HCT116 (cell line): ENCODE measurements around the gene TPO. TPM values are rescaled to one million over a fixed set of nuclear protein-coding genes. Genes with fewer than 3 reads are reported as not detected.

Experiments used
- ATAC-seq: fragments of 200-7000 bp; cut with Tn5 transposase; 2 replicates; pipeline ENCODE4 v1.9.1; 2020; ENCODE audit warnings: mild to moderate bottlenecking, moderate library complexity
- BruUV-seq: library from RNA; stranded (reverse); fragments of 400-500 nt; replicated peaks from 2 replicates; lab custom pipeline; 2021; lab: Mats Ljungman, UMichigan
- CTCF ChIA-PET: fragments of 300-600 bp; sonication (Branson Sonifier 250); formaldehyde crosslinking; loops from one replicate; lab custom pipeline; 2021; ENCODE audit warnings: antibody characterized with exemption; lab: Charles Lee
- POLR2A ChIA-PET: fragments of 300-600, 350-600 bp; sonication (Branson Sonifier 250); formaldehyde crosslinking; loops from one replicate; lab custom pipeline; 2021; ENCODE audit warnings: antibody characterized with exemption; lab: Charles Lee
- RAD21 ChIA-PET, 2 experiments: fragments of 300-600 bp; sonication (Branson Sonifier 250); formaldehyde crosslinking; loops; one replicate each; lab custom pipeline; 2023; ENCODE audit warnings: low total read pairs in 2 of 2; ENCODE audit not compliant: uncharacterized antibody in 2 of 2, unreplicated experiment in 2 of 2, low non-redundant PET in 1 of 2; lab: Charles Lee
- DNase-seq: peaks from one replicate; pipeline ENCODE4 v3.0.0-alpha.2; 2010; ENCODE audit warnings: low read depth, low spot score
- H2AFZ ChIP-seq: fragments of 200-600 bp; shearing (Covaris generic), sonication (generic); 2 replicates; pipeline ENCODE4 v1.6.1; 2017; ENCODE audit warnings: low read depth, mixed run types, mixed read lengths, antibody characterized with exemption, low read length; ENCODE audit not compliant: poor library complexity, severe bottlenecking
- H3K27ac ChIP-seq: 2 replicates; pipeline ENCODE4 v1.5.1; 2012; ENCODE audit warnings: low read depth, low read length
- H3K27me3 ChIP-seq: fragments of 200-600 bp; sonication (generic); 2 replicates; pipeline ENCODE4 v1.6.1; 2016; ENCODE audit warnings: mixed run types, low read length, mixed read lengths; ENCODE audit not compliant: insufficient read depth
- H3K36me3 ChIP-seq, 2 experiments: fragments of 200-500 bp in 1 of 2; fragments of 200-600 bp in 1 of 2; sonication (Bioruptor generic) in 1 of 2; sonication (generic) in 1 of 2; 2 replicates each; pipeline versions ENCODE4 v1.5.1 to v1.6.1; 2014 to 2016; ENCODE audit warnings: low read length in 2 of 2, inconsistent platforms in 1 of 2, mixed read lengths in 1 of 2, mixed run types in 1 of 2; ENCODE audit not compliant: insufficient read depth in 2 of 2, control insufficient read depth in 1 of 2
- H3K4me1 ChIP-seq, 2 experiments: fragments of 200-600 bp in 1 of 2; sonication (generic) in 1 of 2; 2 replicates each; pipeline versions ENCODE4 v1.5.1 to v1.6.1; 2012 to 2017; ENCODE audit warnings: low read length in 2 of 2, inconsistent platforms in 1 of 2, mild to moderate bottlenecking in 1 of 2, mixed read lengths in 1 of 2, mixed run types in 1 of 2, moderate library complexity in 1 of 2; ENCODE audit not compliant: insufficient read depth in 2 of 2, control insufficient read depth in 1 of 2
- H3K4me2 ChIP-seq: fragments of 200-600 bp; sonication (generic); 2 replicates; pipeline ENCODE4 v1.6.1; 2017; ENCODE audit warnings: mixed run types, low read length, mixed read lengths
- H3K4me3 ChIP-seq, 2 experiments: fragments of 200-600 bp in 1 of 2; sonication (generic) in 1 of 2; replicated peaks in 1 of 2; 2 replicates each; pipeline ENCODE4 v1.5.1; 2011 to 2016; ENCODE audit warnings: low read length in 2 of 2, control low read depth in 1 of 2, low read depth in 1 of 2, mild to moderate bottlenecking in 1 of 2, mixed read lengths in 1 of 2, mixed run types in 1 of 2
- H3K79me2 ChIP-seq: fragments of 200-600 bp; sonication (generic); 2 replicates; pipeline ENCODE4 v1.6.1; 2017; ENCODE audit warnings: mild to moderate bottlenecking, mixed run types, low read length, moderate library complexity, mixed read lengths; ENCODE audit not compliant: insufficient read depth
- H3K9ac ChIP-seq: fragments of 200-600 bp; sonication (generic); 2 replicates; pipeline ENCODE4 v1.6.1; 2016; ENCODE audit warnings: low read length, mixed read lengths
- H3K9me2 ChIP-seq: fragments of 200-600 bp; sonication (generic), shearing (Covaris generic); 2 replicates; pipeline ENCODE4 v1.6.1; 2017; ENCODE audit warnings: mixed run types, mild to moderate bottlenecking, moderate library complexity; ENCODE audit not compliant: insufficient read depth
- H3K9me3 ChIP-seq, 2 experiments: fragments of 200-500 bp in 1 of 2; fragments of 200-600 bp in 1 of 2; sonication (Bioruptor generic) in 1 of 2; sonication (generic) in 1 of 2; 2 replicates each; pipeline ENCODE4 v1.6.1; 2014 to 2017; ENCODE audit warnings: low read length in 2 of 2, mixed read lengths in 2 of 2, inconsistent platforms in 1 of 2, low read depth in 1 of 2, mild to moderate bottlenecking in 1 of 2, mixed run types in 1 of 2, moderate library complexity in 1 of 2; ENCODE audit not compliant: control insufficient read depth in 1 of 2, insufficient read depth in 1 of 2
- H4K20me1 ChIP-seq: fragments of 200-600 bp; sonication (generic), shearing (Covaris generic); 2 replicates; pipeline ENCODE4 v1.6.1; 2017; ENCODE audit warnings: mixed run types, mild to moderate bottlenecking, moderate library complexity; ENCODE audit not compliant: insufficient read depth
- CBX3 ChIP-seq: IDR thresholded peaks from 2 replicates; pipeline ENCODE4 v1.6.1; 2012; ENCODE audit warnings: low read depth
- CTCF ChIP-seq, 3 experiments: fragments of 200-600 bp in 1 of 3; sonication (generic) in 1 of 3; IDR thresholded peaks in 2 of 3; conservative IDR thresholded peaks in 1 of 3; 2 replicates each; pipeline ENCODE4 v1.5.1; 2012 to 2017; ENCODE audit warnings: low read depth in 2 of 3, low read length in 2 of 3, antibody characterized with exemption in 1 of 3, borderline replicate concordance in 1 of 3, control low read depth in 1 of 3, mild to moderate bottlenecking in 1 of 3, mixed read lengths in 1 of 3, mixed run types in 1 of 3, moderate library complexity in 1 of 3; ENCODE audit not compliant: insufficient read depth in 1 of 3
- ELF1 ChIP-seq: IDR thresholded peaks from 2 replicates; pipeline ENCODE4 v1.6.1; 2012; ENCODE audit warnings: low read depth, borderline replicate concordance
- POLR2A ChIP-seq: IDR thresholded peaks from 2 replicates; pipeline ENCODE4 v1.7.0; 2011; ENCODE audit warnings: borderline replicate concordance; ENCODE audit not compliant: insufficient read depth, insufficient read length; ENCODE audit errors: extremely low read depth
- RAD21 ChIP-seq: IDR thresholded peaks from 2 replicates; pipeline ENCODE4 v1.6.1; 2012; ENCODE audit warnings: low read depth, mild to moderate bottlenecking
- SP1 ChIP-seq: IDR thresholded peaks from 2 replicates; pipeline ENCODE4 v1.6.1; 2012; ENCODE audit warnings: low read depth
- SRF ChIP-seq: IDR thresholded peaks from 2 replicates; pipeline ENCODE4 v1.6.1; 2012; ENCODE audit warnings: low read depth
- TCF7L2 ChIP-seq: IDR thresholded peaks from 2 replicates; pipeline ENCODE4 v1.7.0; 2011; ENCODE audit warnings: borderline replicate concordance, inconsistent platforms; ENCODE audit not compliant: insufficient read depth, insufficient read length; ENCODE audit errors: extremely low read depth
- YY1 ChIP-seq: IDR thresholded peaks from 2 replicates; pipeline ENCODE4 v1.6.1; 2011; ENCODE audit warnings: low read length, low read depth, moderate library complexity, mild to moderate bottlenecking; ENCODE audit not compliant: insufficient replicate concordance; ENCODE audit errors: extremely low read depth
- ZFX ChIP-seq: fragments of 450-650 bp; IDR thresholded peaks from 2 replicates; pipeline ENCODE4 v1.6.1; 2017
- intact Hi-C: fragments of 100-400 bp; cut with micrococcal nuclease; formaldehyde crosslinking; loops from 2 replicates; pipeline ENCODE4 v1.10.0; 2022
- total RNA-seq: library from RNA; stranded (reverse); gene quantifications from one replicate; pipeline ENCODE4 v1.2.1, GENCODE V29; 2021; ENCODE audit not compliant: unreplicated experiment

Gene TPO
- total RNA-seq, 1 experiment from 2014 or later = not detected

- no peak for TF ChIP-seq ZFX
- no peak for TF ChIP-seq TCF7L2
- TF ChIP-seq SP1 = no peak
- TF ChIP-seq SRF = no peak
- no peak for TF ChIP-seq CTCF (IDR thresholded peaks at IDR 0.05 in 2 of 3, conservative IDR thresholded peaks at IDR 0.05 in 1 of 3; ENCODE audit: borderline replicate concordance in 1 of 3, insufficient read depth in 1 of 3, low read depth in 2 of 3, low read length in 2 of 3)
- TF ChIP-seq YY1 = no peak
- no peak for TF ChIP-seq POLR2A
- TF ChIP-seq RAD21 = no peak
- TF ChIP-seq ELF1 = no peak
- no peak for TF ChIP-seq CBX3
- TF ChIP-seq, all 23 proteins: peak for 0
- no peaks in the 10 kb centered on the region for H3K4me1 ChIP-seq
- no peak overlapping the region for H3K27ac ChIP-seq
- no peaks in the 10 kb centered on the region for H3K36me3 ChIP-seq
- ChIA-PET CTCF (no interaction called here), RAD21 (no interaction called here), POLR2A (no interaction called here)
- H2AFZ ChIP-seq = no peak overlapping the region
- DNase-seq (no peak), ATAC-seq (no peak)
- H3K9ac ChIP-seq = no peak overlapping the region
- H3K27me3 ChIP-seq = peaks cover 69% of the 10 kb centered on the region
- no peak overlapping the region for H3K4me3 ChIP-seq
- H3K9me3 ChIP-seq = no peaks in the 10 kb centered on the region
- intact Hi-C loops = no loop called here
- no TSS peak for BruUV-seq
- H3K4me2 ChIP-seq = no peak overlapping the region
- no peaks in the 10 kb centered on the region for H3K9me2 ChIP-seq
- no peaks in the 10 kb centered on the region for H4K20me1 ChIP-seq
- H3K79me2 ChIP-seq = no peaks in the 10 kb centered on the region
Observed at GRCh38 chr2:1374287-1374686, 39.0 kb upstream of the TPO start.
